Colonic mucosa (tissue), 4 donors: ENCODE data around the gene ARID4B. TPM values are rescaled to one million over a fixed set of nuclear protein-coding genes. Genes with fewer than 3 reads are reported as not detected.
A peak's percentile ranks its signal among the peaks of the same experiment; 100 is the strongest.
"Not testable (repeated sequence)": the region's sequence is repeated elsewhere in the genome, so short reads cannot be mapped to it uniquely, and the experiment has no call there.

ENCODE experiments used
- DNase-seq: peaks from one replicate; pipeline ENCODE4 v3.0.0-alpha.2; 2020
- H3K27ac ChIP-seq: fragments of 200-600 bp; one replicate; pipeline ENCODE4 v1.8.0; 2021
- H3K27me3 ChIP-seq: fragments of 200-600 bp; one replicate; pipeline ENCODE4 v1.8.0; 2021
- H3K36me3 ChIP-seq: fragments of 200-600 bp; one replicate; pipeline ENCODE4 v1.8.0; 2021
- H3K4me1 ChIP-seq: fragments of 200-600 bp; one replicate; pipeline ENCODE4 v1.8.0; 2021; ENCODE audit warnings: mild to moderate bottlenecking
- H3K4me3 ChIP-seq: fragments of 200-600 bp; one replicate; pipeline ENCODE4 v1.8.0; 2021
- H3K9ac ChIP-seq, 2 donors: one replicate each; pipeline ENCODE4 v1.7.0; 2013; ENCODE audit warnings: control low read depth in 2 of 2, low read depth in 2 of 2, low read length in 2 of 2
- H3K9me3 ChIP-seq: fragments of 200-600 bp; one replicate; pipeline ENCODE4 v1.8.0; 2021
- intact Hi-C: fragments of 100-400 bp; cut with DNase I; formaldehyde crosslinking; loops from one replicate; pipeline ENCODE4 v1.14.1; 2022
- total RNA-seq, 2 donors: library from RNA; stranded (reverse); fragmentation: NEBNext Ultra II Directional in 1 of 2; extraction: Animal tissue kit (Norgen Biotek cat#: 25700) in 1 of 2; gene quantifications; one replicate each; pipeline ENCODE4 v1.2.1, GENCODE V29; 2021
- TF ChIP-seq, protein P1 (sequence below): fragments of 200-600 bp; IDR thresholded peaks from one replicate; pipeline ENCODE4 v1.8.0; 2022; ENCODE audit warnings: antibody characterized with exemption, mild to moderate bottlenecking
- donor health status: healthy.
- donor health status: DM: no; HTN: no; CAD: no.
- donor health status: DM: no; HTN: no; CAD: no.

The ARID4B gene
- total RNA-seq, 2 donors from 2014 or later = 27.0 to 31.0 TPM

DNA sequence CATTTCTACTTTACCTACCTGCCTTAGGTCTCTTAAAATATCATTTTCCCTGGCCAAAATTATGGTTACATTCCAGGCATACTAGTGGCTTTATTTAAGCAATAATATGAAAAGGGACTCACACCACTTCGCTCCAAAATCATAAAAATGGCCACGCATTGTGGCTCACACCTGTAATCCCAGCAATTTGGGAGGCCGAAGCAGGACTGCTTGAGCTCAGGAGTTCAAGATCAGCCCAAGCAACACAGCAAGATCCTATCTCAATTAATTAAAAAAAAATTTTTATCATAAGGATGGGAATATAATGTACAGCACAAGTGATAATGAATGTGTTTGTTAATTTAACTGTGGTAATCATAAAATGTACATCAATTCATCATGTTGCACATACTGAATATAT, 65.4 kb downstream of the ARID4B start:
- H3K36me3 ChIP-seq = no peaks in the 10 kb centered on the region
- H3K9ac ChIP-seq = no peak overlapping the region
- H3K4me3 ChIP-seq = no peak overlapping the region
- intact Hi-C loops = no loop called here
- no peak overlapping the region for H3K27ac ChIP-seq
- H3K27me3 ChIP-seq = no peaks in the 10 kb centered on the region
- TF ChIP-seq, protein P1, sequence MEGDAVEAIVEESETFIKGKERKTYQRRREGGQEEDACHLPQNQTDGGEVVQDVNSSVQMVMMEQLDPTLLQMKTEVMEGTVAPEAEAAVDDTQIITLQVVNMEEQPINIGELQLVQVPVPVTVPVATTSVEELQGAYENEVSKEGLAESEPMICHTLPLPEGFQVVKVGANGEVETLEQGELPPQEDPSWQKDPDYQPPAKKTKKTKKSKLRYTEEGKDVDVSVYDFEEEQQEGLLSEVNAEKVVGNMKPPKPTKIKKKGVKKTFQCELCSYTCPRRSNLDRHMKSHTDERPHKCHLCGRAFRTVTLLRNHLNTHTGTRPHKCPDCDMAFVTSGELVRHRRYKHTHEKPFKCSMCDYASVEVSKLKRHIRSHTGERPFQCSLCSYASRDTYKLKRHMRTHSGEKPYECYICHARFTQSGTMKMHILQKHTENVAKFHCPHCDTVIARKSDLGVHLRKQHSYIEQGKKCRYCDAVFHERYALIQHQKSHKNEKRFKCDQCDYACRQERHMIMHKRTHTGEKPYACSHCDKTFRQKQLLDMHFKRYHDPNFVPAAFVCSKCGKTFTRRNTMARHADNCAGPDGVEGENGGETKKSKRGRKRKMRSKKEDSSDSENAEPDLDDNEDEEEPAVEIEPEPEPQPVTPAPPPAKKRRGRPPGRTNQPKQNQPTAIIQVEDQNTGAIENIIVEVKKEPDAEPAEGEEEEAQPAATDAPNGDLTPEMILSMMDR = no peak
- no peaks in the 10 kb centered on the region for H3K9me3 ChIP-seq
- no peak for DNase-seq
- no peaks in the 10 kb centered on the region for H3K4me1 ChIP-seq

DNA sequence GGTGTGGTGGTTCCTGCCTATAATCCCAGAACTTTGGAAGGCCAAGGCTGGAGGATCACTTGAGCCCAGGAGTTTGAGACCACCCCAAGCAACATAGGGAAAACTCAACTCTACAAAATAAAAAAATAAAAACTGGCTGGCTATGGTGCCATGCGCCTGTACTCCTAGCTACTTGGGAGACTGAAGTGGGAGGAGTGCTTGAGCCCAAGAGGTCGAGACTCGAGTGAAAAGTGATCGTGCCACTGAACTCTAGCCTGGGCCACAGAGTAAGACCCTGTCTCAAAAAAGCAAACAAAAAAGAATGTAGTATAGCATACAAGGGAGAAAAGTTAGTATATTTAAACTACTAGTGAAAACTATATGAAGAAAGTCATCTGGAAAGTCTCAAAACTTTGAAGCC, 66.7 kb downstream of the ARID4B start:
- Histone ChIP-seq H3K4me3 (no peak overlapping the region), H3K36me3 (no peaks in the 10 kb centered on the region), H3K4me1 (no peaks in the 10 kb centered on the region), H3K9ac (no peak overlapping the region), H3K27me3 (no peaks in the 10 kb centered on the region), H3K27ac (no peak overlapping the region), H3K9me3 (no peaks in the 10 kb centered on the region)
- intact Hi-C loops = no loop called here
- DNase-seq = no peak
- TF ChIP-seq, protein P1 = no peak

DNA sequence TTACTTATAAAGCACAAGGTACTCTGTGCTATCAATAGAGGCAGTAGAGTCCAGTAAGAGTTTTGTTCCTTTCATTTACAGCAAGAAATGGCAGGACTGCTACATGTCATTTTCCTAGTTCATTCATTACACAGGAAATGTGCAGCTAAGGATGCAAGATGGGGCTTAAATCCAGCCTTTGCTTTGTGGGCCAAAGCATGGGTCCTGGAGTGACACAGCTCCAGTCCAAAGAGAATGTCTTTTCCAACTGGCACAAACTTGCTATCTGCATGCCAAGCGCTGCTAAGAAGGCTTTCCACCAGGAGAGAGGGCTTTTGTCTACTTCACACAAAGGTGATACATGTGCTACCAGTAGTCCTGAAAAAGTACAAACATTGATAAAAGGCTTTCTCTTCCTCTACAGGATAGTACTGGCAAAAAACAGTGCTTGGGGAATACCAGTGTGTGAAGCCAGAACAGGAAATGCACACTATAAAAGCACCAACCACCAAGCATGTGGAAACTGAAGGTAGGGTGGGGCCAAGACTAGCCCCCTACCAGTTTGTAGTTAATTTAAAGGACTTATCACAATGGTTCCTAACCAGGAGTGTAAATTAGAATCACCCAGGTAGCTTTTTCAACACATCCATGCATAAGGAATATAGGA, 68.7 kb downstream of the ARID4B start:
- Histone ChIP-seq H3K9me3 (no peaks in the 10 kb centered on the region), H3K27me3 (no peaks in the 10 kb centered on the region), H3K9ac (no peak overlapping the region), H3K36me3 (no peaks in the 10 kb centered on the region), H3K27ac (no peak overlapping the region), H3K4me1 (no peaks in the 10 kb centered on the region), H3K4me3 (no peak overlapping the region)
- intact Hi-C loops = no loop called here
- TF ChIP-seq, protein P1 = no peak
- no peak for DNase-seq

DNA sequence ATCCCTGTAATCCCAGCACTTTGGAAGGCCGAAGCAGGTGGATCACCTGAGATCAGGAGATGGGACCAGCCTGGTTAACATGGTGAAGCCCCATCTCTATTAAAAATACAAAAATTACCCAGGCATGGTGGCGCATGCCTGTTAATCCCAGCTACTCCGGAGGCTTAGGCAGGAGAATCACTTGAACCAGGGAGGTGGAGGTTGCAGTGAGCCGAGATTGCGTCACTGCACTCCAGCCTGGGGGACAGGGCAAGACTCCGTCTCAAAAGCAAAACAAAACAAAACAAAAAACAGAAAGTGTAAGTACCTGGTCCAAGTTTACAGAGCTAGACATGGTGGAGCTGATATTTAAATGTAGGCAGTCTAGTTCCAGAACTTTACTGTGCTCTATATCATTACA, 69.9 kb downstream of the ARID4B start:
- H3K9ac ChIP-seq, H3K4me1 ChIP-seq, H3K27me3 ChIP-seq, H3K9me3 ChIP-seq, H3K27ac ChIP-seq, H3K4me3 ChIP-seq, intact Hi-C loops, H3K36me3 ChIP-seq, DNase-seq: not testable (repeated sequence)

DNA sequence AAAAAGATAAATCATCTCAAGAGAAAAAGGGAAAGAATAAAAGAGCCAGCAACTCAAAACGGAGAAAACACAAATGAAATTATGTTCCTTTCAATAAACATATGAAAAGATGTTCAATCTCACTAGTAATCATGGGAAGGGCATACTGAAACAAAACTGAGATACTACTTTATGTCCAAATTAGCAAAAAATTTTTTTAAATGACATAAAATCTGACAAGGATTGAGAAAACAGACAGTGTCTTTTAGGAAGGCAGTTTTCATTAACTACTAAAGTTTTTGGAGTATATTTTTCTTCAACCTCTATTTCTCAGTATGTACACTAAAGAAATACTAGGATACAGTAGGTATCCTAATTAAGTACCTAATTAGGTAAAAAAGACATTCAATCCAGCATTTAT, 73.3 kb downstream of the ARID4B start:
- Histone ChIP-seq H3K36me3 (no peaks in the 10 kb centered on the region), H3K27me3 (no peaks in the 10 kb centered on the region), H3K4me1 (no peaks in the 10 kb centered on the region), H3K4me3 (no peak overlapping the region), H3K27ac (no peak overlapping the region), H3K9me3 (no peaks in the 10 kb centered on the region), H3K9ac (no peak overlapping the region)
- TF ChIP-seq, protein P1 = no peak
- intact Hi-C loops = loop anchor here (5.0 kb wide), 1 partner anchor 163 kb away; no protein-coding TSS in a partner anchor
- DNase-seq = no peak

DNA sequence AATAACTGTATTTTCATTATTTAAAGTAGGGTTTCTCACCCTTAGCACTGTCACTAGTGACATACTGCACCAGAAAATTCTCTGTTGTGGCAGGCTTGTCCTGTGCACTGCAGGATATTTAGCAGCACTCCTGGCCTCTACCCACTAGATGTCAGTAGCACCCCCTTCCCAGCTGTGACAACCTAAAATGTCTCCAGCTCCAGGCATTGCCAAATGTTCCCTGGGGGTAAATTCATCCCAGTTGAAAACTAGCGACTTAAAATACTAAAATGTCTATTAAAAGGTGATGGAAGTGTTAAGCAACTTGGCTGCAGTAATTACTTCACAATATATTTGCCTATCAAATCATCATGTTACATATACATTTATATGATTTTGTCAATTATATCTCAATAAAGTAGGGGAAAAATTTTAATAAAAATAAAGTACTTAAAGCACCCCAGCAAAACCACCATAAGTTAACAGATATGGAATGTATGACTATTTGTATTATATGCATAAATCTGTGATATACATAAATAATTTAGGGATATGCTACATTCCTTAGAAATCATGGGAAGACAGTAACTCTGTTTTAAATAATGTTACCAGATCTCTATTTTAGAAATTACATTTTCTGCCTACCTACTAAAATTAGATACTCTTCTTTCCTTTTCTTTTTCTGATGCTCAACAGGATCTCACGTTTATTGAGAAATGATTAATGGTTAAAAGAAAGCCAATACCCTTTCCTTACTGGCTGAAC, 74.6 kb downstream of the ARID4B start:
- H3K36me3 ChIP-seq = no peaks in the 10 kb centered on the region
- H3K4me1 ChIP-seq = no peaks in the 10 kb centered on the region
- no peak overlapping the region for H3K9ac ChIP-seq
- intact Hi-C loops = loop anchor here (5.0 kb wide), 1 partner anchor 164 kb away; no protein-coding TSS in a partner anchor
- H3K27me3 ChIP-seq = no peaks in the 10 kb centered on the region
- no peak overlapping the region for H3K4me3 ChIP-seq
- TF ChIP-seq, protein P1 = peak; percentile 67
- H3K9me3 ChIP-seq = no peaks in the 10 kb centered on the region
- H3K27ac ChIP-seq = no peak overlapping the region
- peak; percentile 66 for DNase-seq
